Tibial nerve (tissue), 4 donors: ENCODE results near the gene ARHGEF11.

Source experiments
- CTCF ChIP-seq, 5 experiments: fragments of 200-600 bp in 3 of 5; fragments of 450-650 bp in 2 of 5; sonication (generic) in 3 of 5; IDR thresholded peaks; one replicate each; pipeline ENCODE4 v1.5.1; 2016 to 2019; ENCODE audit warnings: antibody characterized with exemption in 5 of 5, mild to moderate bottlenecking in 3 of 5, moderate library complexity in 2 of 5
- EP300 ChIP-seq, 2 donors: sonication (generic); formaldehyde crosslinking; IDR thresholded peaks; one replicate each; pipeline ENCODE4 v1.6.1; 2017; ENCODE audit warnings: antibody characterized with exemption in 2 of 2, mild to moderate bottlenecking in 1 of 2
- POLR2A ChIP-seq, 2 donors: fragments of 450-650 bp; IDR thresholded peaks; one replicate each; pipeline ENCODE4 v1.6.1; 2017; ENCODE audit warnings: antibody characterized with exemption in 2 of 2, mild to moderate bottlenecking in 2 of 2, moderate library complexity in 2 of 2

- TF ChIP-seq CTCF (IDR thresholded peaks at IDR 0.05), result no peak
- no peak for TF ChIP-seq POLR2A (IDR thresholded peaks at IDR 0.05)
- TF ChIP-seq EP300 (IDR thresholded peaks at IDR 0.05), result no peak
Measured at GRCh38 chr1:157056269-157056668, 10.7 kb upstream of the ARHGEF11 start.
